OCI-LY1 (cell line): Measurements from ENCODE around the gene JUP.

Experiments used
- CTCF ChIP-seq: fragments of 200-600 bp; sonication (generic), shearing (Covaris generic); IDR thresholded peaks from 2 replicates; pipeline ENCODE4 v1.5.1; 2017; ENCODE audit warnings: mild to moderate bottlenecking, antibody characterized with exemption, low read length, moderate library complexity, mixed read lengths
- EZH2 ChIP-seq: fragments of 200-600 bp; sonication (generic), shearing (Covaris generic); IDR thresholded peaks from 2 replicates; pipeline ENCODE4 v1.8.0; 2017; ENCODE audit warnings: borderline replicate concordance, mixed run types, mild to moderate bottlenecking, antibody characterized with exemption, low read length, moderate library complexity, mixed read lengths

GRCh38 chr17:41782142-41782541, 4.4 kb downstream of the JUP start:
- TF ChIP-seq CTCF: no peak
- TF ChIP-seq EZH2: no peak
